OCI-M1 (cell line): ENCODE results near the gene NSF.
"Not testable (repeated sequence)": the region's sequence is repeated elsewhere in the genome, so short reads cannot be mapped to it uniquely, and the experiment has no call there.

Experiments
- DNase-seq: peaks from one replicate; lab custom pipeline; 2025; lab: John Stamatoyannopoulos, UW

The NSF gene

GRCh38 chr17:46590157-46591146 is at the start of gene NSF:
NSF (plus strand) TSS chr17:46590669; CDS start chr17:46590776, 107 bp downstream.
- not testable (repeated sequence) for DNase-seq

GRCh38 chr17:46548607-46549006 is 41.9 kb upstream of the NSF start:
- DNase-seq = not testable (repeated sequence)

GRCh38 chr17:46559155-46559554 is 31.3 kb upstream of the NSF start:
- not testable (repeated sequence) for DNase-seq

- not testable (repeated sequence) for DNase-seq
Observed at GRCh38 chr17:46560048-46560447, 30.4 kb upstream of the NSF start.

GRCh38 chr17:46566284-46566683 is 24.2 kb upstream of the NSF start:
- not testable (repeated sequence) for DNase-seq

GRCh38 chr17:46566980-46567379 is 23.5 kb upstream of the NSF start:
- not testable (repeated sequence) for DNase-seq

DNA sequence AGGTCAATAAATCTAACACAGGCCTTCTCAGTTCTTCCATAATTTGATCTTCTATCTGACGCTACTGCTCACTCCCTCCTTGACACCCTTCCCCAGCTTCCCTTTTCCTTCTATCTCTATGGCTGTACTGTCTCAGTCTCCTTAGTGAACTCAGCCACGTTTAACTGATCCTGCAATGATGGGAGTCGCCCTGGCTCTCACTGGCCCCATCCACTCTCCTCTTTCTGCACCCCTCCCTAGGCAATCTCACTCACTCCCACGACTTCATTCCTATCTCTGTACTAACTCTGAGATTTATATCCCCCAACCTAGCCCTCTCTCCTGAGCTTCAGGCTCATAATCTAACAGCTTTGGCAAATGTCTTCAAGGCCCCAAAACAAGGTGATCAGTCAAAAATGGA is 18.7 kb upstream of the NSF start:
- not testable (repeated sequence) for DNase-seq

DNA sequence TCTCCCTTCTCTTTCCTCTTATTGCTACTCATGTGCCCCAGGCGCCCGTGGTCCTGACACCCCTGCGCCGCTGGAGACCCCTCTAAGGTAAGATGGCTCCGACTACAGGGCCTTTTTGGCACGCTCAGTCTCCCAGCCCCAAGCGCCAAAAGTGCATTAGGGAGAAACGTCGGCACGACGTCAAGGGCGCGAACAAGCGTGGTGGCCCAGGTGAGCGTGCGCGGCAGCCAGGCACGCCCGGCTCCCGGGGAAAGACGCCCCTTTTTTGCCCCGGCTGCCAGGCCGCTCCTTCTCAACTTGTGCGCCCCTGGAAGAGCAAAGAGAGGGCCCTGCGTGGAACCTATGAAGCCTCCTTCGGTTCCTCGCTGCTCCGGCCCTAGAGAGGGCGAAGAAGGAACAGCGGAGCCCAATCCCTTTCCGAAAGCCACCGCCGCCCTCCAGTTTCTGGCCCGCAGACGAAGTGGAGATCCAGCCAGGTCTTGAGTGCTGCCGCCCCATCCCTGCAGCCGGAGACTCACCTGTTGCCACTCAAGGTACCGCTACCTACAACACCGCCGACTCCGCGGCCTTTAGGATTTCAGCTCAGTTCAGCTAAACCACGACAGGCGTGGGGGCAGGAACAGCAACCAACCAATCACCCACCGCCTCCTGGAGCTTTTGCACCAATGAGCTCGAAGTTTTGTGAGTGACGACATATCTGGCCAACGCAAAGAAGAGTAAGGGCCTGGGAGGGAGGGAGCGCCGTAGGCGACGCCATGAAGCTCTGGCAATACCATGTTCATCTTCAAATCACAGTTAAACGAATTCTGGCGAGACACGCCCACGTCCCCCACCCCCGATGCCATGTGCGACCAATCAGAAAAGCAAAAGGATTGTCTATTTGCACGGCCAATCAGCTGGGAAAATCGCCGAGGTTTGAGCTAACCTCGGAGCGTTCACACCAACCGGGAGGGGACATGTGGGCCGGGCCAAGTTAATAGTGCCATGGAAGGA is 11.1 kb upstream of the NSF start, which contains the start of gene ARL17A:
Gene ARL17A (minus strand): TSS at position 609 of the 993 bp plus-strand sequence. CDS start 3,369 bp downstream, outside the sequence.
- DNase-seq = not testable (repeated sequence)

GRCh38 chr17:46580082-46580481 is 10.4 kb upstream of the NSF start:
- not testable (repeated sequence) for DNase-seq

DNA sequence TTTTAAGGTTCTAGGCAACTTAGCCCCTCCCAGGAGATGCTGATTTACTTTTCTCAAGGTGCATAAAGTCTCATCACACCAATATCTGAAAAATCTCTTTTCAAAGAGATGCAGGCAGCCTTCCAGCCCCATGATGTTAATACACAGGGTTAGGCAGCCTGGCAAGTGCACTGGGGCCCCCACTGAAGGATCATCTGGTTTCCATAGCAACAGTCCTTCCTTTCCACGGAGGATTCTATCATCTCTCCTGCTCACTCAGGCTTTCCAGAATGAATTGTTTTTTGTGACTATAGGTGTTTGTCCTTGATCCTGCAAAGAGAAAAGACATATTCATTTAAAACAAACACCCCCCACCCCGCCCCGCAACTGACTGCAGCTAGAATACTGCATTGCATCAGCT is 5.0 kb upstream of the NSF start:
- DNase-seq = not testable (repeated sequence)

DNA sequence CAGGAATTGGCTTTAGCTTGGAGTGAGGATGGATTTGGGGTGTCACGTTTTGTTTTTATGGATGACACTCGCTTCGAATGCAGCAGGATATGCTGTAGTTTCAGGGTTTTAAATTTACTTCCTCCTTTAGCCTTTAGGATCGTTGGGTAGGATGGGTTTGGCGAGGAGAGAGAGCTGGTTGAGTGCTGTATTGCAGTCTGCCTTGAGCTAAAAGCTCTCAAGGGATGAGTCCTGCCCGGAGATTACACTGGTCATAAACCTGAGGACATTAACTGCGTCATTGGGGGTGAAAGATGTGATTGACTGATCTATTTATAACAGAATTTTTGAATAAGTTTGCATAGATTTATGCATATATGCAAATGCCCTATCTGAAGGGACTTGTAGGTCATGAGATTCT is 863 bp downstream of the NSF start:
- not testable (repeated sequence) for DNase-seq

DNA sequence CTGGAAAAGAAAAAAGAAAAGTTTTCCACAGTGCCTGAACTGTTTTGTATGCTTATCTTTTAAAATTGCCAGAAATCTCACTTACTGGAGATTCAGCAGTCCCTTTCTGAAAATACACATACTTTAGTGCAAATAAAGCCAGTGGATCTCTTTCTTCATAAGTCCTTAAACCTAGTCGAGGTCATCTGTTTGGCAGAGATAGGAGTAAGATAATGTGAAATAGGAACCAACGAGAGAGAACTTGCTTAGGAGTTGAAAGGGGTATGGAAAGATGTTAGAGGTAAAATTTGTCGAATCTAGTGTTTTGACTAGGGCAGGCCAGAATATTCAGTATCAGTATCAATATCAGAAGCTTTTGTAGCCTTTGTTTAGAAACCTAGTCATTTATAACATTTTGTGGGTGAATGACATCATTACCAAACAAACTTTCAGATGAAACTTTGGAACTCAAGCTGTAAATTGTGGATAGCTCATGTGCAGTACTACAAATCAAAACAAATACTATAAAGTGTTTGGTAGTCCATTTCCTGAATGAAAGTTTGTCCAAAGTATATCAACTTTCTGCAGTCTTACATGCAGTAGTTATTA is 8.0 kb downstream of the NSF start:
- not testable (repeated sequence) for DNase-seq

DNA sequence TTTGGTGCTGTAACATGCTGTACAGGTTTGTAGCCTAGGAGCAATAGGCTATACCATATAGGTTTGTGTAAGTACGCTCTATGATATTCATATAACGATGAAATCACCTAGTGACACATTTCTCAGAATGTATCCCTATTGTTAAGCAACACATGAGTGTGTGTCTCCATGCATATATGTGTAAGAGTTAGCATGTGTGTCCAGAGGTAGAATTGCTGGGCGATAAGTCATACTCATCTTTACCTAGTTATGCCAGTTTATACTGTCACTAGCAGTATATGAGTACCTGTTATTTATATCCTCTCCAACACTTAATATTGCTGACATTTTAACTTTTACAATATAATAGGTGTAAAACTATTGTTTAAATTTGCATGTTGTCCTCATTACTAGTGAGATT is 10.3 kb downstream of the NSF start:
- not testable (repeated sequence) for DNase-seq

- not testable (repeated sequence) for DNase-seq
Observed at GRCh38 chr17:46603125-46603524, 12.7 kb downstream of the NSF start.

DNA sequence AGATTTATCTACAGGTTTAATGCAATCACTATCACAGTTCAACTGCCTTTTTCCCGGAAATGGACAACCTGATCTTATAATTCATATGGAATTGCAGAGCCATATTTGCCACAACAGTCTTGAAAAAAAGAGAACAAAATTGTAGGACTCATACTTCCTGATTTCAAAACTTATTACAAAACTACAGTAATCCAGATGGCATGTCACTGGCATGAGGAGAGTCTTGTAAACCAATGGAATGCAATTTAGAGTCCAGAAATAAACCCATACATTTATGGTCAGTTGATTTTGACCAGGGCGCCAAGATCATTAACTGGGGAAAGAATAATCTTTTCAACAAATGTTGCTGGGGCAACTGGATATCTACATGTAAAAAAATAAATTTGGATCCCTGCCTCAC is 20.8 kb downstream of the NSF start:
- DNase-seq = not testable (repeated sequence)

DNA sequence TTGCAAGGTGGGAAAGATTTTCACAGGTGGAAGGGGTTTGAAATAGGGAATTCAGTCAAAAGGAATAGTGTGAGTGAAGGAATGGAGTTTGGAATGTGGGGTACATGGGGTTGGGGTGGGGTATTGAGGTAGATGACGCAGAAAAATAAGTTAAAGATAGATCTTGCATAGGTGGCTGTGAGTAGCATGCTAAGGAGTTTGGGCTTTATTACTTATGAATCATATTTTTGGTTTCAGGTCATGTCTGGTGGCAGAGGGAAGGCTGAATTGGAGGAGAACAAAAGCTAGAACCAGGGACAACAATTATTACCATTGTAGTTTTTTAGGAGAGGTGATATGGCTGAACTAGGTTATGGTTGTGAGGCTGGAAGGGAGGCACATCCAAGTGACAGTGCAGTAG is 23.4 kb downstream of the NSF start:
- not testable (repeated sequence) for DNase-seq

DNA sequence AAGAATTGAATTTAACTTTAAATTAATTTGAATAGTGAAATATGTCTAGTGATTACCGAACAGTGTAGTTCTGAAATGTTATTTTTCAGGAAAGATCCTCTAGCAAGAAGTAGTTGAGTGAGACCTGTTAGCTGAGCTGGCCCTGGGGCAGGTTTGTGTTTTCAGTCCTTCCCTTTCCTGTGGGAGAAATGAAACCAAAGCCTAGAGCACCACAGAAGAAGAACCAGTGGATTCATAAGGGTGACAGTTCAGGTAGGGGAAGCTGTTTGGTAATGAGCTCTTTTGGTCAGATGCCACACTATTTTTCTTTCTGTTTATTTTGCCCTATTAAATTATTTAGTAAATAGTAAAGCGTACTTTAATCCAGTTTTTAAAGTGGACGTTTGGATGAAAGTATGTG is 26.7 kb downstream of the NSF start:
- DNase-seq = not testable (repeated sequence)

- not testable (repeated sequence) for DNase-seq
Observed at GRCh38 chr17:46618975-46619374, 28.5 kb downstream of the NSF start.

DNA sequence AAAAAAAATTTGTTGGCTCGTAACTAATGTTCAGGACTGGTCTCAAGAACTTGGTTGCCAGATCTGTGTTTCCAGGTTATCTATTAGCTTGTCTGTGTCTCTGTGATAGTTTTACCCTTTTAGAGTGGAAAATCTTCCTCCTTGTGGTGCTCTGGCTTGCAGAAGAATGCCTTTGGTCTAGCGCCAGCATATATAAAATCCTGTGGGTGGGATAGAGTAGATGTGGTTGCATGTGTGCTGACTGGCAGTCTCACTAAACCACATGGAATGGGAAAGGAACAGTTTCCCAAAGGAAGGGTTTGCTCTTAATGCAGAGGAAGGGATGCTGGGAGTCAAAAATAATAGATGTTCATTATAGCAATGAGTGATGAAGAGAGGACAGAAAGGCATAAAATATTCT is 33.3 kb downstream of the NSF start:
- DNase-seq = not testable (repeated sequence)

DNA sequence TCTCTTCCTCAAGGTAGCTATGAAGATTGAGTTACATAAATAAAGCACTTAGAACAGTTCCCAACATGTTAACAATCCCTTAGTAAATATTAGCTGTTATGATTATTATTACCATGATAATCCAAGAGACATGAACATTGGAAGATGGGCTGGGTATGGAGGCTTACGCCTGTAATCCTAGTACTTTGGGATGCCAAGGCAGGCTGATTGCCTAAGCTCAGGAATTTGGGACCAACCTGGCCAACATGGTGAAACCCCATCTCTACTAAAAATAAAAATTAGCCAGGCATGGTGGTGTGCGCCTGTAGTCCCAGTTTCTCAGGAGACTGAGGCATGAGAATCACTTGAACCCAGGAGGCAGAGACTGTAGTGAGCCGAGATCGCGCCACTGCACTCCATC is 34.3 kb downstream of the NSF start:
- not testable (repeated sequence) for DNase-seq

GRCh38 chr17:46627452-46627851 is 37.0 kb downstream of the NSF start:
- not testable (repeated sequence) for DNase-seq
